ENCODE results near the gene PTPRN2.
"Not testable (repeated sequence)": the region's sequence is repeated elsewhere in the genome, so short reads cannot be mapped to it uniquely, and the experiment has no call there.

The PTPRN2 gene

GRCh38 chr7:158151273-158151672, 436.4 kb downstream of the PTPRN2 start:
- DNase-seq (ENCODE audit: low read depth in 1 of 2, low spot score in 1 of 2): peak; percentile 26 to 28

GRCh38 chr7:158150234-158150633, 437.4 kb downstream of the PTPRN2 start:
- DNase-seq (ENCODE audit: low read depth in 1 of 2, low spot score in 1 of 2): no peak

DNA sequence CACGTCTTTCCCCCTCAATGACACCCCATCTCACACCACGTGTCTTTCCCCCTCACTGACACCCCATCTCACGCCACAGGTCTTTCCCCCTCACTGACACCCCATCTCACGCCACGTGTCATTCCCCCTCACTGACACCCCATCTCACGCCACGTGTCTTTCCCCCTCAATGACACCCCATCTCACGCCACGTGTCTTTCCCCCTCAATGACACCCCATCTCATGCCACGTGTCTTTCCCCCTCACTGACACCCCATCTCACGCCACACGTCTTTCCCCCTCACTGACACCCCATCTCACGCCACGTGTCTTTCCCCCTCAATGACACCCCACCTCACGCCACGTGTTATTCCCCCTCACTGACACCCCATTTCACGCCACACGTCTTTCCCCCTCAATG, 440.2 kb downstream of the PTPRN2 start:
- DNase-seq (ENCODE audit: low read depth in 1 of 2, low spot score in 1 of 2): not testable (repeated sequence)

- no peak for DNase-seq (ENCODE audit: low read depth in 1 of 2, low spot score in 1 of 2)
These were observed 442.3 kb downstream of the PTPRN2 start for GRCh38 chr7:158145370-158145769.

DNA sequence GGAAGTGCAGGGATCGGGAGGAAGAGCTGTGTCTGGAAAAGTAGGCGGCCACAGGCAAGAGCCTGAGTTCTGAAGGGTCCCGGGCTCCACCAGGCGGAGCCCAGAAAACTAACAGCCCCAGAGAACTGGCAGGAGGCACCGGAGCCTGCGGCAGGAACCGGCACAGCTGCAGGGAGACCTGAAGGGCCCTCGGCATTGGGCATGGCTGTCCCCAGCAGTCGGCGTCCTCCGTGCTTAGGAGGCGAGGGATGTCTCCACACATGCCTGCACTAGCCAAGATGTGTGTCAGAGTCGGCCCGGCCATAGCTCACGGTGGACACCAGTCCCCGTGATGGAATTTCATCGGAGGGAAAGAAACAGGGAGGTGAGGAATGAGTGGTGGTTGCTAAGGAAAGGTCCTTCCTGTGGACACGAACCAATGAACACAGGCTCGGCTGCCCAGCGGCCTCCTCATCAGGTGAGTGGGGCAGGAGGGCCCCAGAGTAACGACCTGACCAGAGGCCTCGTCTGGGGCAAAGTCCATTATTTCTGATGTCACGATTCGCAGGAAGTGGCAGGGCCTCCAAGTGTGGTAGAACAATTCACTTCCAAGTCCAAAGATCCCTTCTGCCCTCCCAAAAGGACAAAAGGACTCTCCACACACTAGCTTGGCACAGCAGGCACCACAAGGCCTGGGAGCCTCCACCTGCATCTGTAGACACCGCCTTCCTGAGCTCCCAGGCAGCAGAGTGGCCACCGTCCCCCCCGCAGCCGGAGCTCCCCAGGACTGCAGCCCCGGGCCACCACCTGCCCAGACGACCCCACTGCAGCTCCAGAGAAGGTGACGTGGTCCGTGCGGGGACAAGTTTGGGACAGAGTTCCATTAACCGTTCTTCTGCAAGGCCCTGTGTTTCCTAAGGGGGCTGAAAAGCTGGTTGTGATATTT, 444.2 kb downstream of the PTPRN2 start:
- DNase-seq (ENCODE audit: low read depth in 1 of 2, low spot score in 1 of 2): no peak

GRCh38 chr7:158142657-158143056, 445.0 kb downstream of the PTPRN2 start:
- no peak for DNase-seq (ENCODE audit: low read depth in 1 of 2, low spot score in 1 of 2)

DNA sequence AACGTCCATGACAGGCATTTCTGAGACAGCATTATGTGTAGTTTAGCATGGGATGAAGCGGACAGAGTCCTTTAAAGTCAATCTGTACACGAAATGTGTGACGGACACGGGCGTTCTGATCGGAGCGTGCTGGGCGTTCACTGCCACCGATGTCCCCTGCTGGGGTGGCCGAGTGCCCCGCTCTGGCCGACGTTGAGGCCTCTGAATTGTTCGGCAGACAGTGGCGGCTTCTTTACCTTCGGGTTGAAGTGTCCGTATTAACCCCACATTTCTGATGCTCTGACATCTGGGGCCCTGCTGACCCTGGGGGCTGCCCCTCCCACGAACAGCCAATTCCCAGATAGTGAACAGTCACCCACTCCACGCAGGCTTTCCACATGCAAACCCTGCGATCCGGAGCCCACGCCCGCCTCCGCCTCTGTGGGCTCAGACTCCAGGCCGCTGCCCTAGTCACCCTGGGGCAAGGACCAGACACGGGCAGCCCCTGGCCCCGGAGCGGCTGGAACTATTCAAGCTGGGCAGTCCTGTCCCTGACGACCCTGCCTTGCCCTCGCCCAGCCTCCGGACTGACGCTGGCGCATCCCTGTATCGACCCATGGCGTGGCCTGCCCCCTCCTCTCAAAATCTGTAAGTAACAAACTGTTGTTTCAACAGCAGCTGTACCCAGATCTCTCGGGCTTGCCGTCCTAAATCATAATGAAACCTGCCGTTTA, 445.7 kb downstream of the PTPRN2 start:
- DNase-seq (ENCODE audit: low read depth in 1 of 2, low spot score in 1 of 2): no peak

DNA sequence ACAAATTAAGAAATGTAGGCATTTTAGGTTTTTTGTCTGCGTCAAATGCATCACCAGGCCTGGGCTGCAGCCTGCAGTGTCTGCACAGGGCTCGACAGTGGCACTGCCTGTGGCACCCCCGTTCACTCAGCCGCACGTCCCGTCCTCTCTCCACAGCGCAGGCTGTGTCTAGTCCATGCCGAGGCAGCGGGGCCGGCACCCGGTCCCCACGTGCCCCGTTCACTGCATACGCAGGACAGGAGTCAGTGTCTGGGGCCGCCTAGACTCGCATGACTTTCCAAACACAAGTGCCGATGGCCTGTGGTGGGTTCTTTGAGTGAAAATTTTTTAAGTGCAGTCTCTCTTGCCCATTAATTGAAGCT, 446.4 kb downstream of the PTPRN2 start:
- no peak for DNase-seq (ENCODE audit: low read depth in 1 of 2, low spot score in 1 of 2)

DNA sequence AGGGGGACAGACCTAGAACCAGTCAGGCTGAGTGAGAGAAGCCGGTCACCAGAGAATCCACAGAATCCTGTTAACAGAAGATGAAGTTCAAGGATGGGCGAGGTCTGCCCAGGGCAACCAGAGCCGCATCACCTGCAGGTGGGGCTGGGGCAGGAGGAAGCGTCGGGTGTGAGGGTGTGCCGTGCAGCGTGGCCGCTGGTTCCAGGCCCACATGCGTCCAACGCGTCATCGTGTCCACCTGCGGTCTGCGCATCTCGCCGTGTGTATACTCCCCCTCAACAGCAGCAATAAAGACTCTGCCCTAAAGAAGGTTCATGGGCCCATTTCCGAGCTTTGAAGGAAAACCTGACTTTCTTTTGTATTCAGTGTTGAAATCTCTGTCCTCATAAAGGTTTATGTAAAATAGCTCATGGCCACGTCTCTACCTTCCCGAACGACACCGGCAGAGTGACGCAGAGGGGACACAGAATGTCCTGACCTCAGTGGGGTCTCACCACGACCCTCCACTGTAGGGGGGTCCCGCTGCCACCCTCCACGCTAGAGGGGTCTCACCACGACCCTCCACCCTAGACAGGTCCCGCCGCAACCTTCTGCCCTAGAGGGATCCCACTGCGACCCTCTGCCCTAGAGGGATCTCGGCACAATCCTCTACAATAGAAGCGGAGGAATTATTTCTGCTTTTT, 446.9 kb downstream of the PTPRN2 start:
- no peak for DNase-seq (ENCODE audit: low read depth in 1 of 2, low spot score in 1 of 2)

GRCh38 chr7:158139499-158139898, 448.1 kb downstream of the PTPRN2 start:
- no peak for DNase-seq (ENCODE audit: low read depth in 1 of 2, low spot score in 1 of 2)

GRCh38 chr7:158138329-158138597, 449.4 kb downstream of the PTPRN2 start:
- DNase-seq (ENCODE audit: low read depth in 1 of 2, low spot score in 1 of 2): no peak

GRCh38 chr7:158137516-158138328, 449.9 kb downstream of the PTPRN2 start:
- no peak for DNase-seq (ENCODE audit: low read depth in 1 of 2, low spot score in 1 of 2)

GRCh38 chr7:158135931-158136330, 451.7 kb downstream of the PTPRN2 start:
- DNase-seq (ENCODE audit: low read depth in 1 of 2, low spot score in 1 of 2): no peak

DNA sequence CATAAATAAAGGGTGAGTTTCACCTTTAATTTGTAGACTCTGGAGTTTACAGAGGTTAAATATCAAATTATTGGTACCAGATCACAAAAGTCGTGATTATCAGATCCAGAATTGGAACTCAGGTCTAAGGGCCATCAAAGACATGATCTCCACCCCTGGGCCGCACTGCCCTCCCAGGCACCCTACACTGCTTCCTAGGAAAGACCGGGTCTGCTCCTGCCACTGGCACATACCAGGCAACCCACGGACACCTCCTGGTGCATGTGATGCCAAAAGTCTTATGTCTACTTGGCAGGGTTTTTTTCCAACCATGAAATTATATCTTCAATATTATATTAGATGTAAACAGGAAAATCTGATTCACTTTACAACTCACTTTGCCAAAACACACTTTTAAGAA, 452.8 kb downstream of the PTPRN2 start:
- DNase-seq (ENCODE audit: low read depth in 1 of 2, low spot score in 1 of 2): no peak

- no peak for DNase-seq (ENCODE audit: low read depth in 1 of 2, low spot score in 1 of 2)
These were observed 453.9 kb downstream of the PTPRN2 start for GRCh38 chr7:158133515-158134271.

- DNase-seq (ENCODE audit: low read depth in 1 of 2, low spot score in 1 of 2): no peak
These were observed 454.6 kb downstream of the PTPRN2 start for GRCh38 chr7:158133057-158133456.

DNA sequence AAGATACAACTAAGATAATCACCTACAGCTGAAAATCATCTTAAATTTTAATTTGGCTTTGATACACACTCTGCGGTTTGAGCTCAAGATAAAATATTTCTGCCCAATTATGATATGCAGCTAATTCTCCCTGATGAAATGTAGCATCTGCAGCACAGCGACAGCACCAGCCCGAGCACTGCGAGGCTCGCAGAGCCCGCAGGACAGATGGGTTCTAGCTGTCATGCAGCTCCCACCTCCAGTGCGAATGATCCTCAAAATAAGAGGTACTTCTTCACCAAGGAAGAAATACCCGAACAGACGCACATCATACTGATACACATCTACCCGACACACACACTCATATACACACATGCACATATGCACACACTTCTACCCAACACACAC, 457.6 kb downstream of the PTPRN2 start:
- no peak for DNase-seq (ENCODE audit: low read depth in 1 of 2, low spot score in 1 of 2)

DNA sequence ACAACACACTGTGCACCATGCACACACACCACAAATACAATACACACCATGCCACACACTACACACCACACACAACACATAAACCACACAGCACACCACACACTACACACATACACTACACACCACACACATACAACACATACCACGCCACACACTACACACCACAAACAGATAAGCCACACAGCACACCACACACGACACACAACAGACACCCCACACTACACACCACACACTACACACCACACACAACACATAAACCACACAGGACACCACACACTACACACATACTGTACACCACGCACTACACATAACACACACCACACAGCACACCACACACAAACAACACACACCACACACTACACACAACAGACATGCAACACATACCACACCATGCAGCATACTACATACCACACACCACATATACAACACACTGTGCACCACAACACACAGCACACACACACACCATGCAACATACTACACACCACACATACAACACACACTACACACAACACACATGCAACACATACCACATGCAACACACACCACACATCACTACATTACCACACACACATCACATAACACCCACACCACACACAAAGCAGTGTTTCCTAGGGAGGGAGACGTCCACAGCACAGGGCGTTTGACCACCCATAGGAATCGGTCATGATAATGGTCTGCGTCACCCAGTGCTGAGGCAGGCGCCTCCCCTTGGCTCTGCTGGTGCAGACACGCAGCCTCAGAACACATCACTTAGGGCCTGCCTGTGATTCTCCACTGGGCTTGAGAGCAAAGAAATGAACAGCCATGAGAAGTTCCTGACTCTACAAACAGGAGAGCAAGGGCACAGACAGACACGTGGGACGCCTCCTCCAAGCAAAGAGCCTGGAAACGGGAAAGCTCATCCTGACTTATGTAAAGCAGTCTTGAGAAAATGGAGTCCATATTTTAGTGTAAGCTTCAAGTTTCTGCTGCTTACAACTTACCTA, 458.3 kb downstream of the PTPRN2 start:
- DNase-seq (ENCODE audit: low read depth in 1 of 2, low spot score in 1 of 2): no peak

- no peak for DNase-seq (ENCODE audit: low read depth in 1 of 2, low spot score in 1 of 2)
These were observed 459.1 kb downstream of the PTPRN2 start for GRCh38 chr7:158128572-158128971.
